Stomach smooth muscle (tissue), 2 donors: ENCODE measurements around the gene TIMM44.
"Not testable (repeated sequence)": the region's sequence is repeated elsewhere in the genome, so short reads cannot be mapped to it uniquely, and the experiment has no call there.

Source experiments
- H3K27ac ChIP-seq: one replicate; pipeline ENCODE4 v1.7.0; 2013; ENCODE audit warnings: mild to moderate bottlenecking, low read length, inconsistent platforms
- H3K27me3 ChIP-seq, 2 donors: one replicate each; pipeline ENCODE4 v1.7.0; 2013; ENCODE audit warnings: low read length in 2 of 2; ENCODE audit not compliant: insufficient read depth in 2 of 2, control insufficient read depth in 1 of 2
- H3K36me3 ChIP-seq, 2 donors: one replicate each; pipeline ENCODE4 v1.7.0; 2013; ENCODE audit warnings: low read length in 2 of 2; ENCODE audit not compliant: control insufficient read depth in 2 of 2, insufficient read depth in 2 of 2
- H3K4me1 ChIP-seq: one replicate; pipeline ENCODE4 v1.7.0; 2013; ENCODE audit warnings: low read length; ENCODE audit not compliant: control insufficient read depth, insufficient read depth
- H3K4me3 ChIP-seq, 2 donors: one replicate each; pipeline ENCODE4 v1.7.0; 2013; ENCODE audit warnings: low read length in 2 of 2
- H3K9ac ChIP-seq, 2 donors: one replicate each; pipeline ENCODE4 v1.7.0; 2013; ENCODE audit warnings: low read length in 2 of 2, mild to moderate bottlenecking in 1 of 2
- H3K9me3 ChIP-seq, 2 donors: one replicate each; pipeline ENCODE4 v1.7.0; 2013; ENCODE audit warnings: low read length in 2 of 2; ENCODE audit not compliant: control insufficient read depth in 2 of 2
- donor health status: healthy.
- donor health status: Pancreatic carcinoma.

The TIMM44 gene

DNA sequence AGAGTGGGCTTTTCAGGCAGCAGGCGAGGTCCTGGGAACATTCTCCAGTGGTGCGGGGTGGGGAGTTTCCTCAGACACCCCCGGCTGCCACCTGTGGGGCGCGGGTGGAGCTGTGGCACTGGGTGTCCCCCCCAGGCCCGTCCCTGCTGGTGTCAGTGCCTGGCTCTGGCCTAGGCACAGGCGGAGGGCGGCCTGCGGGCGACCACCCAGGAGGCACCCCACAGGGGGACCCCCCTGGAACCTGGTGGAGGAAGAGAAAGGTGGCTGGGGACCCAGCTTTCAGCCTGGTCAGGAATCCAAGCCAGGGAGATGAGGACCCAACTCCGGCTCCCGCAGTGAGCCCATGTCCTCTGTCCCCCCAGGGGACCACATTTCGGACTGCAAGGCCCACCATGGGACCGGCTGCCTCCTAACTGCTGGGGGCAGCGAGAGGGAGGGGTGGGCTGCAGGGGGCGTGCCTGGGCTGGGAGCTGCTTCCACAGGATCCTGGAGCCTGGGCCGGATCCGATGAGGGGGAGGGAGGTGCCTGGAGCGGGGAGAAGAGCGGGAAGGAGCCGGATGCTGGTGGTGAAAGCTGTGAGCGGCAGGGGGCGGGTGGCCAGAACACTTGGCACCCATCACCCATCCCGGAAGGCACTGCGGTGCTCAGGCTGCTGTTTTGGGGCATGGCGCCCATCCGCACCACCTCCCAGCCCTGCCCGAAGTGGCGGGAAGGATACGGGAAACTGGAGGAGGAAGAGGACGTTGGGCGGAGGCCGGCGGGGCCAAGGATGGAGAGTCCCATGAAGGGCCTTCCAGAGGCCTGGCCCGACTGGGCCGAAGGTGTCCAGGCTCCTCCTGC is 12.0 kb downstream of the TIMM44 start:
- Histone ChIP-seq H3K36me3 (peaks cover 32% of the 10 kb centered on the region in 2 donors), H3K27ac (peak overlapping the region; percentile 93), H3K4me3 (peak overlapping the region in 1 of 2 donors; percentile 15)

GRCh38 chr19:7930765-7931164 is 12.7 kb downstream of the TIMM44 start:
- Histone ChIP-seq H3K9ac (peak overlapping the region; percentile 13 to 48), H3K4me3 (no peak overlapping the region), H3K27ac (peak overlapping the region; percentile 93)

More for the DNA sequence above, 12.0 kb downstream of the TIMM44 start:
- H3K4me1 ChIP-seq: peaks cover 52% of the 10 kb centered on the region
- H3K9me3 ChIP-seq: no peaks in the 10 kb centered on the region
- H3K27me3 ChIP-seq: no peaks in the 10 kb centered on the region
- H3K9ac ChIP-seq: peak overlapping the region in 1 of 2 donors; percentile 48

DNA sequence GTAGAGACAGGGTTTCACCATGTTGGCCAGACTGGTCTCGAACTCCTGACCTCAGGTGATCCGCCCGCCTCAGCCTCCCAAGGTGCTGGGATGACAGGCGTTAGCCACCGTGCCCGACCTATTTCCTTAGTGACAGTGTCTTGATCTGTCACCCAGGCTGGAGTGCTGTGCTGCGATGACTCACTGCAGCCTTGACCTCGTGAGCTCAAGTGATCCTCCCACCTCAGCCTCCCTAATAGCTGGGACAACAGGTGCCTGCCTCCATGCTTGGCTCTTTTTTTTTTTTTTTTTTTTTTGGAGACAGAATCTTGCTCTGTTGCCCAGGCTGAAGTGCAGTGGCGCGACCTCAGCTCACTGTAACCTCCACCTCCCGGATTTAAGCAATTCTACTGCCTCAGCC is 13.4 kb downstream of the TIMM44 start:
- H3K36me3 ChIP-seq: peaks cover 26 to 29% of the 10 kb centered on the region in 2 donors
- not testable (repeated sequence) for H3K9ac ChIP-seq, H3K4me3 ChIP-seq, H3K27me3 ChIP-seq, H3K9me3 ChIP-seq
- H3K27ac ChIP-seq: peak overlapping the region; percentile 93
- peaks cover 59% of the 10 kb centered on the region for H3K4me1 ChIP-seq

More at GRCh38 chr19:7930765-7931164, 12.7 kb downstream of the TIMM44 start:
- Histone ChIP-seq H3K4me1 (peaks cover 56% of the 10 kb centered on the region), H3K9me3 (no peaks in the 10 kb centered on the region), H3K27me3 (no peaks in the 10 kb centered on the region), H3K36me3 (peaks cover 29 to 32% of the 10 kb centered on the region in 2 donors)

- Histone ChIP-seq H3K27ac (peak overlapping the region; percentile 93), H3K9ac (peak overlapping the region; percentile 61 to 71), H3K4me3 (peak overlapping the region; percentile 28 to 52), H3K36me3 (peaks cover 23% of the 10 kb centered on the region in 2 donors), H3K27me3 (no peaks in the 10 kb centered on the region), H3K4me1 (peaks cover 64% of the 10 kb centered on the region), H3K9me3 (no peaks in the 10 kb centered on the region)
These were observed 14.4 kb downstream of the TIMM44 start for GRCh38 chr19:7928741-7929701.

- H3K27ac ChIP-seq: peak overlapping the region; percentile 93
- H3K4me1 ChIP-seq: peaks cover 71% of the 10 kb centered on the region
- no peaks in the 10 kb centered on the region for H3K27me3 ChIP-seq
- H3K4me3 ChIP-seq: peak overlapping the region in 1 of 2 donors; percentile 40
- H3K9me3 ChIP-seq: no peaks in the 10 kb centered on the region
- H3K36me3 ChIP-seq: peaks cover 16 to 17% of the 10 kb centered on the region in 2 donors
- H3K9ac ChIP-seq: peak overlapping the region; percentile 36 to 71
These were observed 15.1 kb downstream of the TIMM44 start for GRCh38 chr19:7928334-7928706.

DNA sequence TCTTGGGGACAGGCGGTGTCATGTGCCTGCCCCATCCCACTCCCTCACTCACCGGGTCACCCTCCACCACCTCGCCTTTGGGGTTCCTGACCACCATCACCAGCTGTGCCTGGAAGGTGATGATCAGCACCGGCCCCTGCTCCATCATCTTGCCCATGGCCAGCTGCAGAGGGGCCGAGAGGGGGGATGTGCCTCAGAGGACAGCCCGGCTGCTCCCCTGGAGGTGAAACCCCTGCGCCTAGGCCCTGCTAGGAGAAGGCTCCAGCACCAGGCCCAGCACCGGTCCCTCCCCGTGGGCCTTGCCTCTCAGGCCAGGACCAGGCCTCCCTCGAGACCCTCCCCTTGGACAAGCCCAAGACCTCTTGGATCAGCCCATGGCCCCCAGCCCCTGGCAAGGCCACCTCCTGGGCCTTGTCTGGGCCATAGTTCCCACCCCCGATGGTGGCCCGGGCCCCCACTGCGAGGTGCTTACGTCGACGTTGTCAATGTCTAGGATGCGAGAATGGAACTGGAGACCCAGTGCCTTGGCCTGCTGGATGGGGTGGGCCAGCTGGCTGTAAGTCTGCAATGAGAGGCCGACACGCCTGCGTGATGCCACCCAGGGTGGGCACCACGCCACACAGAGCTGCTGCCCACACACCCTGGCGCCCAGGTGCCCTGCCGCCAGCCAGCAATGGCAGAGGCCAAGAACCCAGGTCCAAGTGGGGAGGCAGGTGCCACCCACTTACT is 15.7 kb downstream of the TIMM44 start:
- Histone ChIP-seq H3K9ac (peak overlapping the region in 1 of 2 donors; percentile 71), H3K36me3 (peaks cover 13 to 14% of the 10 kb centered on the region in 2 donors), H3K4me1 (peaks cover 77% of the 10 kb centered on the region)

GRCh38 chr19:7926727-7927604 is 16.5 kb downstream of the TIMM44 start:
- Histone ChIP-seq H3K36me3 (peaks cover 10 to 11% of the 10 kb centered on the region in 2 donors), H3K27ac (peak overlapping the region; percentile 93), H3K27me3 (no peaks in the 10 kb centered on the region), H3K4me1 (peaks cover 82% of the 10 kb centered on the region), H3K9me3 (no peaks in the 10 kb centered on the region), H3K9ac (peak overlapping the region in 1 of 2 donors; percentile 58), H3K4me3 (peak overlapping the region; percentile 70 to 75)

More for the DNA sequence above, 15.7 kb downstream of the TIMM44 start:
- Histone ChIP-seq H3K27ac (peak overlapping the region; percentile 93), H3K9me3 (no peaks in the 10 kb centered on the region), H3K4me3 (peak overlapping the region in 1 of 2 donors; percentile 40), H3K27me3 (no peaks in the 10 kb centered on the region)

GRCh38 chr19:7926021-7926726 is 17.3 kb downstream of the TIMM44 start, which contains the start of gene CTXN1:
CTXN1 (minus strand) TSS chr19:7926135; CDS start chr19:7925538, 597 bp downstream.
- H3K27me3 ChIP-seq: no peaks in the 10 kb centered on the region
- H3K4me1 ChIP-seq: peaks cover 82% of the 10 kb centered on the region
- no peaks in the 10 kb centered on the region for H3K9me3 ChIP-seq
- H3K27ac ChIP-seq: peak within 1 kb of the TSS; percentile 93
- H3K36me3 ChIP-seq: peaks cover 6 to 10% of the 10 kb centered on the region in 2 donors
- H3K4me3 ChIP-seq: peak within 1 kb of the TSS; percentile 70 to 75
- peak within 1 kb of the TSS; percentile 58 to 59 for H3K9ac ChIP-seq
